Prostate gland (tissue), 2 donors: ENCODE results near the gene GRPEL2. TPM values are rescaled to one million over a fixed set of nuclear protein-coding genes. Genes with fewer than 3 reads are reported as not detected.

Source experiments
- DNase-seq: peaks from one replicate; pipeline ENCODE4 v3.0.0-alpha.2; 2019; ENCODE audit warnings: low spot score
- H3K27ac ChIP-seq, 2 donors: fragments of 200-600 bp; sonication (generic); 2 replicates each; pipeline ENCODE4 v1.5.1; 2017 to 2019
- H3K27me3 ChIP-seq: fragments of 200-600 bp; sonication (generic); replicated peaks from 2 replicates; pipeline ENCODE4 v1.5.1; 2019; ENCODE audit not compliant: insufficient read depth
- H3K36me3 ChIP-seq, 2 donors: fragments of 200-600 bp; sonication (generic); 1 replicate in 1 of 2; 2 replicates in 1 of 2; pipeline versions ENCODE4 v1.5.1 to v1.8.1; 2017 to 2019
- H3K4me1 ChIP-seq: fragments of 200-600 bp; sonication (generic); replicated peaks from 2 replicates; pipeline ENCODE4 v1.5.1; 2019
- H3K4me3 ChIP-seq, 2 donors: fragments of 200-600 bp; sonication (generic); 2 replicates each; pipeline ENCODE4 v1.5.1; 2017 to 2019
- H3K9me3 ChIP-seq: fragments of 200-600 bp; sonication (generic); 2 replicates; pipeline ENCODE4 v1.5.1; 2017
- CTCF ChIP-seq, 4 experiments: fragments of 200-600 bp in 2 of 4; fragments of 450-650 bp in 2 of 4; sonication (generic) in 2 of 4; IDR thresholded peaks; 1 replicate in 3 of 4; 2 replicates in 1 of 4; pipeline ENCODE4 v1.5.1; 2016 to 2019; ENCODE audit warnings: antibody characterized with exemption in 4 of 4, mild to moderate bottlenecking in 2 of 4, moderate library complexity in 2 of 4
- POLR2A ChIP-seq: fragments of 450-650 bp; IDR thresholded peaks from one replicate; pipeline ENCODE4 v1.6.1; 2016; ENCODE audit warnings: antibody characterized with exemption, mild to moderate bottlenecking
- POLR2AphosphoS5 ChIP-seq: sonication (generic); formaldehyde crosslinking; IDR thresholded peaks from one replicate; pipeline ENCODE4 v1.6.1; 2017; ENCODE audit warnings: antibody characterized with exemption
- WGBS: methylation state at CpG from one replicate; pipeline ENCODE4 v1.1.5; 2018; 5-methylcytosine and 5-hydroxymethylcytosine counted together
- intact Hi-C: fragments of 100-400 bp; cut with DNase I; formaldehyde crosslinking; loops from one replicate; pipeline ENCODE4 v1.14.2; 2022
- total RNA-seq, 2 donors: library from RNA; depleted of rRNA; stranded (reverse); fragments of >200 nt; gene quantifications; one replicate each; pipeline ENCODE4 v1.1.0, GENCODE V29; 2016

The GRPEL2 gene
- total RNA-seq, 2 donors from 2014 or later = 11.1 to 12.0 TPM

DNA sequence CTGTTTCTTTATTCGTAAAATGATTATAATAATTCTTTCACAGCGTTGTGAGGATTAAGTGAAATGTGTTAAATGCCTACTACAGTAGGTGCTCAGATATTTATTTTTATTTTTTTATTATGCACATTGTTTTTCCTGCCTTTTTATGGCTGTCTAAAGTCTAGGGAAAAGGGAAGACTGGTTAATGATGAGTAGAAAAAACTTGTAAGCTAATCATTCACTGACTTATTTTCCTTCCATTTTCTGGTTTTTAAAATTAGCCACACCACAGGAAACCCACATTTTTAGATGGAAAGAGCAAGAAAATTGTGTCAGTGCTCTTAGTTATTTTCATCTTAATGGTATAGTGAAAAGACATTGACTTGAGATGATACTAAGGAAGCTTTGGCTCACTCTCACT, 8.6 kb downstream of the GRPEL2 start:
- H3K9me3 ChIP-seq = no peaks in the 10 kb centered on the region

GRCh38 chr5:149355688-149356087, 10.4 kb downstream of the GRPEL2 start:
- H3K4me1 ChIP-seq = no peaks in the 10 kb centered on the region
- TF ChIP-seq CTCF (IDR thresholded peaks at IDR 0.05) (no peak), POLR2A (no peak), POLR2AphosphoS5 (no peak)
- peaks cover 0 to 5% of the 10 kb centered on the region in 2 donors for H3K36me3 ChIP-seq
- WGBS = 92% methylated on average over 1 of the region's 1 CpG
- no peak for DNase-seq
- intact Hi-C loops = loop anchor here (5.0 kb wide), 1 partner anchor 88 kb away; no protein-coding TSS in a partner anchor
- no peaks in the 10 kb centered on the region for H3K27me3 ChIP-seq
- H3K4me3 ChIP-seq = no peak overlapping the region
- no peaks in the 10 kb centered on the region for H3K9me3 ChIP-seq
- H3K27ac ChIP-seq = no peak overlapping the region

More for the DNA sequence above, 8.6 kb downstream of the GRPEL2 start:
- Histone ChIP-seq H3K27ac (no peak overlapping the region), H3K36me3 (peaks cover 5 to 12% of the 10 kb centered on the region in 2 donors), H3K4me1 (no peaks in the 10 kb centered on the region), H3K4me3 (no peak overlapping the region), H3K27me3 (no peaks in the 10 kb centered on the region)
- DNase-seq = no peak
- 97% methylated on average over 2 of the region's 2 CpGs for WGBS
- TF ChIP-seq POLR2AphosphoS5 (no peak), POLR2A (no peak), CTCF (IDR thresholded peaks at IDR 0.05) (no peak)
- intact Hi-C loops = no loop called here

- TF ChIP-seq CTCF (IDR thresholded peaks at IDR 0.05) = no peak
- no peak for TF ChIP-seq POLR2AphosphoS5
- no peak for TF ChIP-seq POLR2A
- Histone ChIP-seq H3K36me3 (peaks cover 0 to under 1% of the 10 kb centered on the region in 2 donors), H3K27me3 (no peaks in the 10 kb centered on the region), H3K9me3 (no peaks in the 10 kb centered on the region), H3K4me1 (no peaks in the 10 kb centered on the region), H3K27ac (no peak overlapping the region), H3K4me3 (no peak overlapping the region)
- no peak for DNase-seq
- intact Hi-C loops = loop anchor here (5.0 kb wide), 1 partner anchor 89 kb away; no protein-coding TSS in a partner anchor
- 94% methylated on average over 8 of the region's 8 CpGs for WGBS
Observed at GRCh38 chr5:149356391-149356790, 11.1 kb downstream of the GRPEL2 start.

DNA sequence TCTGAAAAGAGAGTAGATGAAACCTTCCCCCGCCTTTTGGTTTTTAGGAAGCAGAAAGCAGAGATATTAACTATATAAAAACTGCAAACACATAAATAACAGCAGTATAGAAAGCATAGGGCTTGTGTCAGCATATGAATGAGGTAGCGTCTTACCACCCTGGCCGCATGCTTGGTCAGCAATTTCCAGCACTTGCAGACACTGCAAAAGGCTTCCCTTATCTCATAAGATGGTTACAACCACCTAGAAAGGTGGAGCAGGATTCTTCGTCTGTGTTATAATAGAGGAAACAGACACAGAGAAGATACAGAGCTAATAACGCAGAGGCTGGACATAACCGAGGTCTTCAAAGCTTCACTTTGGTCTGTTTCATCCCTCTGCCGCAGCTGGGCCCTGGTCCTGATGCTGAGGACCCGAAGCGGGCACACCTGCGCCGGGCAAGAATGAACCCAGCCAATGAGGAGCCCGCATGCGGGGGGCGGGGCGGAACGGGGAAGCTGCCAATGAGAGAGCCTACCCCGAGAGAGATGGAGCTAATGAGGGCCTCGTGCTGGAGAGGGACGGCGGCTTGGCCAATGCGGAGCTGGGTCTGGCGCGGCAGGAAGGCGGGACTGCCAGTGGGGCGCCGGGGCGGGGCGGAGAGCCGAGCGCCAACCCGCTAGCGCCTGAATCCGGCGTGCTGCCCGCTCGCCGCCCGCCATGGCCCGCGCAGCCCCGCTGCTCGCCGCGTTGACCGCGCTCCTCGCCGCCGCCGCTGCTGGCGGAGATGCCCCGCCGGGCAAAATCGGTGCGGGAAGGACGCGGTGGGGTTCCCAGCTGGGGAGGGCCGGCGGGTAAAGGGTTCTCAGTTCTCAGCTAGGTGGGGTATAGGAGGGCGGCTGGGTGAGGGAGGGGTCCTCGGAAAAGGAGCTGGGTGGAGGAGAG, 12.3 kb downstream of the GRPEL2 start, which contains the start of gene PCYOX1L:
Gene PCYOX1L (plus strand): TSS at position 677 of the 924 bp plus-strand sequence. CDS start 23 bp downstream, at position 700.
- intact Hi-C loops = loop anchor here (5.0 kb wide), 1 partner anchor 90 kb away; no protein-coding TSS in a partner anchor
- DNase-seq = peak; percentile 94
- WGBS = 2% methylated on average over 58 of the region's 61 CpGs
- Histone ChIP-seq H3K4me3 (peak within 1 kb of the TSS; percentile 60 to 61), H3K4me1 (no peaks in the 10 kb centered on the region), H3K27ac (peak within 1 kb of the TSS; percentile 28 to 47), H3K36me3 (no peaks in the 10 kb centered on the region), H3K27me3 (no peaks in the 10 kb centered on the region), H3K9me3 (no peaks in the 10 kb centered on the region)
- TF ChIP-seq CTCF (IDR thresholded peaks at IDR 0.05) (peak in 1 of 4 experiments; percentile 4), POLR2AphosphoS5 (peak; percentile 75), POLR2A (no peak)
